OCI-LY7 (cell line): ENCODE data around the gene SLC30A2.

Experiments used
- EZH2phosphoT487 ChIP-seq: fragments of 200-600 bp; sonication (generic); IDR thresholded peaks from 2 replicates; pipeline ENCODE4 v1.6.1; 2018; ENCODE audit warnings: low read depth, borderline replicate concordance, mild to moderate bottlenecking, mixed run types, antibody characterized with exemption, low read length, moderate library complexity, mixed read lengths
- TF ChIP-seq, protein P1 (sequence below): fragments of 200-600 bp; sonication (generic); conservative IDR thresholded peaks from 2 replicates; pipeline ENCODE4 v1.5.1; 2014; ENCODE audit warnings: mild to moderate bottlenecking, antibody characterized with exemption, low read length, moderate library complexity, mixed read lengths

GRCh38 chr1:26050248-26050640, 4.3 kb upstream of the SLC30A2 start:
- TF ChIP-seq, protein P1, sequence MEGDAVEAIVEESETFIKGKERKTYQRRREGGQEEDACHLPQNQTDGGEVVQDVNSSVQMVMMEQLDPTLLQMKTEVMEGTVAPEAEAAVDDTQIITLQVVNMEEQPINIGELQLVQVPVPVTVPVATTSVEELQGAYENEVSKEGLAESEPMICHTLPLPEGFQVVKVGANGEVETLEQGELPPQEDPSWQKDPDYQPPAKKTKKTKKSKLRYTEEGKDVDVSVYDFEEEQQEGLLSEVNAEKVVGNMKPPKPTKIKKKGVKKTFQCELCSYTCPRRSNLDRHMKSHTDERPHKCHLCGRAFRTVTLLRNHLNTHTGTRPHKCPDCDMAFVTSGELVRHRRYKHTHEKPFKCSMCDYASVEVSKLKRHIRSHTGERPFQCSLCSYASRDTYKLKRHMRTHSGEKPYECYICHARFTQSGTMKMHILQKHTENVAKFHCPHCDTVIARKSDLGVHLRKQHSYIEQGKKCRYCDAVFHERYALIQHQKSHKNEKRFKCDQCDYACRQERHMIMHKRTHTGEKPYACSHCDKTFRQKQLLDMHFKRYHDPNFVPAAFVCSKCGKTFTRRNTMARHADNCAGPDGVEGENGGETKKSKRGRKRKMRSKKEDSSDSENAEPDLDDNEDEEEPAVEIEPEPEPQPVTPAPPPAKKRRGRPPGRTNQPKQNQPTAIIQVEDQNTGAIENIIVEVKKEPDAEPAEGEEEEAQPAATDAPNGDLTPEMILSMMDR, result no peak
- no peak for TF ChIP-seq EZH2phosphoT487
